ENCODE data around the gene AKNA.
A peak's percentile ranks its signal among the peaks of the same experiment; 100 is the strongest.

AKNA gene

DNA sequence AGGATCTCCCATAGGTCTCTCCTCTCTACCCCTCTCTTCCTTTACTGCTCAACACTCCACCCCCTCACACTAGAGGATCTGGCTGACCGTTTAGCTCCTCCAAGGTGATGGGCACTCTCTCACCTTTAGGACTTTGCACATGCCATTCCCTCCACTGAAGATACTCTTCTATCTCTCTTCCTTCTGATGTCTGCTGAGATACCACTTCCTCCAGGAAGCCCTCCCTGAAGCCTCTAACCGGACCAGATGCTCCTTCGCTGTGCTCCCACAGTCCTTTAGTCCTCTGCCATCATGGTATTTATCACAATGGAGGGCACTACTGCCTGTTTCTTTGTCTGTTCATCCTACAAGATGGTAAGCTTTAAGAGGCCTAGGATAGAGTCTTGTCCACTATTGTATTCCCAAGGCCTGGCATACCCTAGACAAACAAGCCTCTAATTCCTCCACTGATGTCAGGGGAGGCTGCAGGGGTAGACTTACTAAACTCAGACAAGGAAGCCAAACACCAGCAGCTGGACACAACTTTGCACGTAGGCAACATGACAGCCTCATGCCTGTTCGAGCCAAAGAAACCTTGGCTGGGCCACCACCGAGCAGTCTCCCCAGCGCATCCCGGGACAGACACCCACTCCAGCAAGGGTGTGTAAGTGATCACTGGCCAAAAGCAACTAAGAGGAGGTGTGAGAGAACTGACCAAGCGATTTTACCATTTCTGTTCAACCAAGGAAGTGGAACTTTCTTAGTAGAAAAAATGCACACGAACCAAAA lies 37.9 kb downstream of the AKNA start:
- peak overlapping the region; percentile 11 for H3K9ac ChIP-seq (ENCODE audit: low read length)
- no peaks in the 10 kb centered on the region for H3K27me3 ChIP-seq (replicated peaks; ENCODE audit: control insufficient read depth, insufficient read depth, low read length)
- H3K4me3 ChIP-seq (ENCODE audit: low read length) = no peak overlapping the region
- peaks cover 43% of the 10 kb centered on the region for H3K4me1 ChIP-seq (ENCODE audit: control insufficient read depth, insufficient read depth, low read length)
- no peaks in the 10 kb centered on the region for H3K9me3 ChIP-seq (ENCODE audit: control insufficient read depth, low read length)
- H3K36me3 ChIP-seq (ENCODE audit: control insufficient read depth, insufficient read depth, low read length, severe bottlenecking) = peaks cover 90% of the 10 kb centered on the region
- no peak for DNase-seq (ENCODE audit: low read depth)

- H3K4me1 ChIP-seq (ENCODE audit: control insufficient read depth, insufficient read depth, low read length) = peaks cover 43% of the 10 kb centered on the region
- peak; percentile 92 for DNase-seq (ENCODE audit: low read depth)
Measured at GRCh38 chr9:114348906-114349482, 38.8 kb downstream of the AKNA start.

DNA sequence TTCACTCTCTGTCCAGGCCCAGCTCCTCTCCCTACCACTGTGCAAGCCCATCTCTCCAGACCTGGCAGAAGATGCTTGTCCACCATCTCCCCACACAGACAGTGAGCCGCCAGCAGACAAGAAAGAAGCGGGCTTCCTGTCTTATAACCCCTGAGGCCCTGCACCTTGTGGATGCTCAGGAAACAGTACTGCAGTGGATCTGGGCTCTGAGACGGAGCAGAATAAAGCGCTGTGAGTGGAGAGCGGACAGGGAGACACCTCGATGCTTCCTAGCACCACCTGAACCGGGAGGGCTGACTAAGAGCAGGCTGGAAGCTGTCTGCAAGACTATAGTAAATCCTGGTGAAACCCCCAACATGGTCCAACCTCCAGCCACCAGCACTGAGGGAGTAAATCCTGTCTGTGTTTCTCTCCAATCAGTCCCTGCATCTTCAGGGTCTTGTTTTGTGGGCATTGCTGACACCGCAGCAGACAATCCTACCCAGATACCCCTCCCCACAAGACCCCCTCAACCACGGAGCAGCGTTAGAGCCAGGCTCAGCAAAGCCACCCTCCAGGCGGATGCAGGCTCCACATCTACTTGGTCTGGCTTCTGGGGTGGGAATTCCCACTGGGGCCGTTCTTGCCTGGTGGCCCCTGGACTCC lies 39.4 kb downstream of the AKNA start:
- Histone ChIP-seq H3K27me3 (replicated peaks; ENCODE audit: control insufficient read depth, insufficient read depth, low read length) (no peaks in the 10 kb centered on the region), H3K4me1 (ENCODE audit: control insufficient read depth, insufficient read depth, low read length) (peaks cover 41% of the 10 kb centered on the region), H3K9me3 (ENCODE audit: control insufficient read depth, low read length) (no peaks in the 10 kb centered on the region), H3K36me3 (ENCODE audit: control insufficient read depth, insufficient read depth, low read length, severe bottlenecking) (peaks cover 93% of the 10 kb centered on the region), H3K4me3 (ENCODE audit: low read length) (no peak overlapping the region), H3K9ac (ENCODE audit: low read length) (peak overlapping the region; percentile 12)
- no peak for DNase-seq (ENCODE audit: low read depth)

More at GRCh38 chr9:114348906-114349482, 38.8 kb downstream of the AKNA start:
- H3K4me3 ChIP-seq (ENCODE audit: low read length) = no peak overlapping the region
- H3K9me3 ChIP-seq (ENCODE audit: control insufficient read depth, low read length) = no peaks in the 10 kb centered on the region
- H3K27me3 ChIP-seq (replicated peaks; ENCODE audit: control insufficient read depth, insufficient read depth, low read length) = no peaks in the 10 kb centered on the region
- H3K9ac ChIP-seq (ENCODE audit: low read length) = peak overlapping the region; percentile 12
- H3K36me3 ChIP-seq (ENCODE audit: control insufficient read depth, insufficient read depth, low read length, severe bottlenecking) = peaks cover 93% of the 10 kb centered on the region

DNA sequence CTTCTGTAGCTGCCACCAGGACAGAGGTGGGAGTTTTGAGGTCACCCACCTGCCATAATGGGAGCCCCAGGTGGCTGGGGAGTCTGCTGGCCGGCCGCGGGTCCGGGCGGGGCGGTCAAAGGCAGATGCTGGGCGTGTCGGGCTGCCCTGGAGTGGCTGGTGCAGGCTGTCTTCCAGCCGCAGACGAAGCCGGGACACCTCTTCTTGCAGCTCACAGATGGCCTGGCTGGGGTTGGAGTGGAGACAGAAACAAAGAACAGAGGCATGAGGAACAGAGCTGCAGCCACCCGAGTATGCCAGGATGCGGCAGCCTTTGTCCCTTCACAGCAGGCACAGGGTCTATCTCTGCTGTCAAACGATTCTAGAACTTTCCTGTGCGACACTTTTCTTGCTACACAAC lies 40.1 kb downstream of the AKNA start:
- no peak for DNase-seq (ENCODE audit: low read depth)
- H3K4me1 ChIP-seq (ENCODE audit: control insufficient read depth, insufficient read depth, low read length) = peaks cover 34% of the 10 kb centered on the region
- H3K9ac ChIP-seq (ENCODE audit: low read length) = no peak overlapping the region
- H3K27me3 ChIP-seq (replicated peaks; ENCODE audit: control insufficient read depth, insufficient read depth, low read length) = no peaks in the 10 kb centered on the region
- no peaks in the 10 kb centered on the region for H3K9me3 ChIP-seq (ENCODE audit: control insufficient read depth, low read length)
- H3K36me3 ChIP-seq (ENCODE audit: control insufficient read depth, insufficient read depth, low read length, severe bottlenecking) = peaks cover 93% of the 10 kb centered on the region
- no peak overlapping the region for H3K4me3 ChIP-seq (ENCODE audit: low read length)

- Histone ChIP-seq H3K4me1 (ENCODE audit: control insufficient read depth, insufficient read depth, low read length) (peaks cover 24% of the 10 kb centered on the region), H3K9me3 (ENCODE audit: control insufficient read depth, low read length) (no peaks in the 10 kb centered on the region), H3K27me3 (replicated peaks; ENCODE audit: control insufficient read depth, insufficient read depth, low read length) (no peaks in the 10 kb centered on the region), H3K4me3 (ENCODE audit: low read length) (no peak overlapping the region), H3K36me3 (ENCODE audit: control insufficient read depth, insufficient read depth, low read length, severe bottlenecking) (peaks cover 92% of the 10 kb centered on the region), H3K9ac (ENCODE audit: low read length) (no peak overlapping the region)
- no peak for DNase-seq (ENCODE audit: low read depth)
Measured at GRCh38 chr9:114346146-114346545, 41.6 kb downstream of the AKNA start.

DNA sequence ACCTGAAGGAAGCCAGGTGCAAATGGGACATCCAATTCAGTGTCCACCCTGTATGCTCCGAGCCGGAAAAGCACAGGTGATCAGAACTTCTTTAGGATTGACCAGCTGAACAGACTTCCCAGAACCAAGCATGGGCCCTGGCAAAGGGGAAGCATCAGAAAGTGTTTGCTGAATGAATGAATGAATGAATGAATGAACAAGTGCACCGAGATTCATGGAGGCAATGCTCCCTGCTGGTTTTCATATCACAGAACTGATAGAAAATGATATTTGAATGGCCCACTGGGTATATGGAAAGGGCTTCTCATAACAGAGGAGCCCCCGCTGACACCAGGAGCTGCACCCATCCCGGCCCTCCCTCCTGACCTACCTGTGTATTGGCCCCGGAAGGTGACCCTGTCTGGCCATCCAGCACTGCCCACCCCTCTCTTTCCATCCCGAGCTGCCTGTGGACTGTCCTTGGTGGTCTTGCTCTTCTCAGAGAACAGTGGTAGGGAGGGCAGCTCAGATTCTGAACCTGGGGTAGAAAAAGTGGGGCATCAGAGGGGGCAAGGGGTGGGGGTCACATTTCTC lies 42.2 kb downstream of the AKNA start:
- no peak for DNase-seq (ENCODE audit: low read depth)
- Histone ChIP-seq H3K9ac (ENCODE audit: low read length) (no peak overlapping the region), H3K36me3 (ENCODE audit: control insufficient read depth, insufficient read depth, low read length, severe bottlenecking) (peaks cover 92% of the 10 kb centered on the region), H3K9me3 (ENCODE audit: control insufficient read depth, low read length) (no peaks in the 10 kb centered on the region), H3K4me3 (ENCODE audit: low read length) (no peak overlapping the region), H3K4me1 (ENCODE audit: control insufficient read depth, insufficient read depth, low read length) (peaks cover 23% of the 10 kb centered on the region), H3K27me3 (replicated peaks; ENCODE audit: control insufficient read depth, insufficient read depth, low read length) (no peaks in the 10 kb centered on the region)

DNA sequence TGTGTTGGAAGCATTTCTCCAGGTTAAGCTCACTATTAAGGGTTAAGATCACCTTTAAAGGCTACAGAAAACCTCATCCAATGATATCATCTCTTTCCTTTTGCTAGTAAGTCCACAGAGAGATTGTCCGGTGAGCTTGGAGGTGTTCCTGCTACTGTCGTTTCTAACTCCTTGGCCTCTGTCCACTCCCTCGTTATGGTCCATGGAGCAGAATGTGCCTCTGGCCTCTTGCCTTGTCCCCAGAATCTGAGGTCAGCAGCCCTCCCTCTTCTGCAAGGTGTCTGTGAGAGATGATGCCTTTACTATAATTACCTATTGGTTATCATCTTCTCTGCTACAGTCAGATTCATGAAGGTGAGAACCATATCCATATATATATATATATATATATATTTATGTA lies 43.1 kb downstream of the AKNA start:
- peaks cover 92% of the 10 kb centered on the region for H3K36me3 ChIP-seq (ENCODE audit: control insufficient read depth, insufficient read depth, low read length, severe bottlenecking)
- no peaks in the 10 kb centered on the region for H3K9me3 ChIP-seq (ENCODE audit: control insufficient read depth, low read length)
- H3K27me3 ChIP-seq (replicated peaks; ENCODE audit: control insufficient read depth, insufficient read depth, low read length) = no peaks in the 10 kb centered on the region
- H3K9ac ChIP-seq (ENCODE audit: low read length) = no peak overlapping the region
- H3K4me3 ChIP-seq (ENCODE audit: low read length) = no peak overlapping the region
- no peak for DNase-seq (ENCODE audit: low read depth)
- H3K4me1 ChIP-seq (ENCODE audit: control insufficient read depth, insufficient read depth, low read length) = peaks cover 14% of the 10 kb centered on the region

DNA sequence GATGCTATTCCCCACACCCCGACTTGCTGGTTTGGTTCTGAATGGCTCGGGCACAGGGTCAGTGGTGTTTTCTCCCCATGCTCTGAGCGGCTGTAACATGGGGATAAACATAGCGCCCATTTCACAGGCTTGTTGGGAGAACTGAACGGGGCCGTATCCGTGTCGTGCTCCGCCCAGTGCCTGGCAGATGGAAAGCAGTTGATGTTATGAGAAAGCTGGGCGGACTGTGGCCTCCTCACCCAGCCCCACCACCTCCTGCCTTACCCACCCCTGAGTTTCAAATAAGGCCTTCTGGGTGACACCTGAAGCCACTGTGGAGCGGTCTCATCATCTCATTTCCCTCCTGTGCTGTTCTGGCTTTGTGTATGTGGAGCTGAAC lies 43.6 kb downstream of the AKNA start:
- Histone ChIP-seq H3K9ac (ENCODE audit: low read length) (no peak overlapping the region), H3K36me3 (ENCODE audit: control insufficient read depth, insufficient read depth, low read length, severe bottlenecking) (peaks cover 94% of the 10 kb centered on the region), H3K4me1 (ENCODE audit: control insufficient read depth, insufficient read depth, low read length) (peaks cover 12% of the 10 kb centered on the region), H3K9me3 (ENCODE audit: control insufficient read depth, low read length) (no peaks in the 10 kb centered on the region), H3K4me3 (ENCODE audit: low read length) (no peak overlapping the region), H3K27me3 (replicated peaks; ENCODE audit: control insufficient read depth, insufficient read depth, low read length) (no peaks in the 10 kb centered on the region)
- no peak for DNase-seq (ENCODE audit: low read depth)

- H3K9ac ChIP-seq (ENCODE audit: low read length) = no peak overlapping the region
- H3K9me3 ChIP-seq (ENCODE audit: control insufficient read depth, low read length) = no peaks in the 10 kb centered on the region
- peaks cover 9% of the 10 kb centered on the region for H3K4me1 ChIP-seq (ENCODE audit: control insufficient read depth, insufficient read depth, low read length)
- H3K36me3 ChIP-seq (ENCODE audit: control insufficient read depth, insufficient read depth, low read length, severe bottlenecking) = peaks cover 97% of the 10 kb centered on the region
- H3K27me3 ChIP-seq (replicated peaks; ENCODE audit: control insufficient read depth, insufficient read depth, low read length) = no peaks in the 10 kb centered on the region
- DNase-seq (ENCODE audit: low read depth) = no peak
- H3K4me3 ChIP-seq (ENCODE audit: low read length) = no peak overlapping the region
Measured at GRCh38 chr9:114343471-114344187, 44.2 kb downstream of the AKNA start.

GRCh38 chr9:114342755-114343440 lies 44.9 kb downstream of the AKNA start:
- Histone ChIP-seq H3K36me3 (ENCODE audit: control insufficient read depth, insufficient read depth, low read length, severe bottlenecking) (peaks cover 97% of the 10 kb centered on the region), H3K4me1 (ENCODE audit: control insufficient read depth, insufficient read depth, low read length) (peaks cover 4% of the 10 kb centered on the region), H3K4me3 (ENCODE audit: low read length) (no peak overlapping the region), H3K9me3 (ENCODE audit: control insufficient read depth, low read length) (no peaks in the 10 kb centered on the region), H3K27me3 (replicated peaks; ENCODE audit: control insufficient read depth, insufficient read depth, low read length) (no peaks in the 10 kb centered on the region), H3K9ac (ENCODE audit: low read length) (no peak overlapping the region)
- DNase-seq (ENCODE audit: low read depth) = no peak

All from adipocyte (in vitro differentiated cells).